K562 (cell line): ENCODE results near the gene TMED7. TPM values are rescaled to one million over a fixed set of nuclear protein-coding genes. Genes with fewer than 3 reads are reported as not detected.

Experiments
- ATAC-seq: fragments of 200-7000 bp; cut with Tn5 transposase; 3 replicates; pipeline ENCODE4 v1.9.1; 2020; ENCODE audit warnings: moderate library complexity
- BruUV-seq: library from RNA; stranded (reverse); fragments of 400-500 nt; replicated peaks from 2 replicates; lab custom pipeline; 2021; lab: Mats Ljungman, UMichigan
- CTCF ChIA-PET: fragments of 300-600 bp; formaldehyde crosslinking; extraction: SDS; loops from one replicate; lab custom pipeline; 2021; ENCODE audit warnings: low intra/inter-chr PET ratio; lab: Yijun Ruan, JAX
- POLR2A ChIA-PET: fragments of 300-600, 350-650 bp; sonication (Branson Sonifier 250); formaldehyde crosslinking; extraction: SDS; loops from one replicate; lab custom pipeline; 2021; ENCODE audit warnings: antibody characterized with exemption, inconsistent platforms; lab: Yijun Ruan, JAX
- DNase-seq, 4 experiments: peaks; one replicate each; pipeline versions ENCODE4 v3.0.0 to v3.0.0-alpha.2; 2011 to 2018; ENCODE audit warnings: low spot score in 3 of 4, mixed read lengths in 3 of 4; ENCODE audit errors: extremely low read depth in 1 of 4
- FAIRE-seq: peaks from 2 replicates; lab custom pipeline; 2011; peaks lifted over from hg19 to GRCh38; lab: Jason Lieb, UNC
- H2AFZ ChIP-seq: 2 replicates; pipeline ENCODE4 v1.6.0; 2011; ENCODE audit warnings: low read depth, low read length, control low read depth, inconsistent platforms
- H3K27ac ChIP-seq: fragments of 200-600 bp; 3 replicates; pipeline ENCODE4 v1.8.0; 2011; ENCODE audit warnings: low read depth, mild to moderate bottlenecking, control low read depth, inconsistent platforms, low read length, moderate library complexity, mixed read lengths; ENCODE audit errors: extremely low read depth
- H3K27me3 ChIP-seq, 2 experiments: fragments of 300-600 bp in 1 of 2; 2 replicates in 1 of 2; 3 replicates in 1 of 2; pipeline versions ENCODE4 v1.6.0 to v1.8.0; 2011; ENCODE audit warnings: inconsistent platforms in 2 of 2, low read length in 2 of 2, mild to moderate bottlenecking in 1 of 2, mixed read lengths in 1 of 2, moderate library complexity in 1 of 2; ENCODE audit not compliant: control insufficient read depth in 2 of 2, insufficient read depth in 2 of 2
- H3K36me3 ChIP-seq: fragments of 300-600 bp; 3 replicates; pipeline ENCODE4 v1.8.0; 2011; ENCODE audit warnings: mild to moderate bottlenecking, low read length, inconsistent platforms; ENCODE audit not compliant: control insufficient read depth, insufficient read depth
- H3K4me1 ChIP-seq, 2 experiments: fragments of 200-600 bp in 1 of 2; replicated peaks in 1 of 2; 2 replicates in 1 of 2; 3 replicates in 1 of 2; pipeline versions ENCODE4 v1.5.1 to v1.8.0; 2011; ENCODE audit warnings: inconsistent platforms in 2 of 2, low read length in 2 of 2, mild to moderate bottlenecking in 1 of 2, mixed read lengths in 1 of 2, moderate library complexity in 1 of 2; ENCODE audit not compliant: control insufficient read depth in 2 of 2, insufficient read depth in 2 of 2
- H3K4me2 ChIP-seq: 2 replicates; pipeline ENCODE4 v1.6.1; 2011; ENCODE audit warnings: low read length, control low read depth, inconsistent platforms, mixed read lengths; ENCODE audit not compliant: insufficient read depth
- H3K4me3 ChIP-seq: fragments of 200-600 bp; sonication (generic), shearing (Covaris generic); 2 replicates; pipeline ENCODE4 v1.5.1; 2016; ENCODE audit warnings: control low read depth, inconsistent platforms
- H3K79me2 ChIP-seq: fragments of 200-600 bp; 3 replicates; pipeline ENCODE4 v1.8.0; 2011; ENCODE audit warnings: low read length, inconsistent platforms; ENCODE audit not compliant: control insufficient read depth, insufficient read depth
- H3K9ac ChIP-seq, 2 experiments: 2 replicates each; pipeline versions ENCODE4 v1.6.0 to v1.6.1; 2011; ENCODE audit warnings: low read depth in 2 of 2, low read length in 2 of 2, control low read depth in 1 of 2, inconsistent platforms in 1 of 2, mild to moderate bottlenecking in 1 of 2, mixed read lengths in 1 of 2; ENCODE audit not compliant: insufficient read depth in 1 of 2
- H3K9me1 ChIP-seq: one replicate; pipeline ENCODE4 v1.6.0; 2011; ENCODE audit warnings: inconsistent platforms, mild to moderate bottlenecking, low read length, moderate library complexity; ENCODE audit not compliant: control insufficient read depth, insufficient read depth
- H3K9me3 ChIP-seq: replicated peaks from 2 replicates; pipeline ENCODE4 v1.5.1; 2011; ENCODE audit warnings: low read depth, low read length, inconsistent platforms; ENCODE audit not compliant: control insufficient read depth, insufficient read depth
- H4K20me1 ChIP-seq: replicated peaks from 2 replicates; pipeline ENCODE4 v1.6.1; 2011; ENCODE audit warnings: low read length, inconsistent platforms, mixed read lengths; ENCODE audit not compliant: control insufficient read depth, insufficient read depth
- ARID1B ChIP-seq: fragments of 450-650 bp; IDR thresholded peaks from 2 replicates; pipeline ENCODE4 v1.6.1; 2016; ENCODE audit warnings: antibody characterized with exemption, mild to moderate bottlenecking, inconsistent platforms
- ATF6 ChIP-seq: sonication (generic); formaldehyde crosslinking; IDR thresholded peaks from 2 replicates; pipeline ENCODE4 v1.4.0; 2020; ENCODE audit warnings: mild to moderate bottlenecking, missing genetic modification reagents
- CC2D1A ChIP-seq: fragments of 450-650 bp; IDR thresholded peaks from 2 replicates; pipeline ENCODE4 v1.6.1; 2017; ENCODE audit warnings: mild to moderate bottlenecking
- CHD4 ChIP-seq: fragments of 200-600 bp; sonication (generic); IDR thresholded peaks from 3 replicates; pipeline ENCODE4 v1.6.1; 2012; ENCODE audit warnings: low read depth, mild to moderate bottlenecking, mixed read lengths, low read length, inconsistent platforms; ENCODE audit not compliant: insufficient read depth, insufficient replicate concordance, poor library complexity, severe bottlenecking
- DPF2 ChIP-seq: fragments of 450-650 bp; IDR thresholded peaks from 2 replicates; pipeline ENCODE4 v1.6.1; 2016
- EGR1 ChIP-seq: fragments of 450-650 bp; conservative IDR thresholded peaks from 2 replicates; pipeline ENCODE4 v1.6.1; 2017; ENCODE audit warnings: mild to moderate bottlenecking
- GATAD2B ChIP-seq: fragments of 450-650 bp; IDR thresholded peaks from 2 replicates; pipeline ENCODE4 v1.6.1; 2017; ENCODE audit warnings: mild to moderate bottlenecking, borderline replicate concordance
- HNRNPH1 ChIP-seq: fragments of 200-400 bp; formaldehyde crosslinking; optimal IDR thresholded peaks from 2 replicates; pipeline ENCODE3; 2017; ENCODE audit warnings: low read depth, mild to moderate bottlenecking, low read length, moderate library complexity
- MAFK ChIP-seq: IDR thresholded peaks from 2 replicates; pipeline ENCODE4 v1.6.1; 2011; ENCODE audit warnings: low read length, improper control_type of control experiment
- MAZ ChIP-seq, 2 experiments: fragments of 450-650 bp in 1 of 2; sonication (generic) in 1 of 2; formaldehyde crosslinking; IDR thresholded peaks in 1 of 2; conservative IDR thresholded peaks in 1 of 2; 2 replicates each; pipeline versions ENCODE4 v1.4.0 to v1.5.0; 2020; ENCODE audit warnings: mild to moderate bottlenecking in 1 of 2, missing genetic modification reagents in 1 of 2
- MXI1 ChIP-seq: IDR thresholded peaks from 2 replicates; pipeline ENCODE4 v1.6.1; 2011; ENCODE audit warnings: low read depth, mild to moderate bottlenecking, improper control_type of control experiment, low read length
- NCOA4 ChIP-seq: fragments of 450-650 bp; IDR thresholded peaks from 2 replicates; pipeline ENCODE4 v1.6.1; 2018; ENCODE audit warnings: mild to moderate bottlenecking; ENCODE audit not compliant: partially characterized antibody
- PRPF4 ChIP-seq: fragments of 200-400 bp; formaldehyde crosslinking; IDR thresholded peaks from one replicate; pipeline ENCODE4 v1.6.1; 2017; ENCODE audit warnings: low read length, low read depth, mild to moderate bottlenecking; ENCODE audit not compliant: insufficient read depth, poor library complexity, severe bottlenecking
- RB1 ChIP-seq: fragments of 450-650 bp; IDR thresholded peaks from 2 replicates; pipeline ENCODE4 v1.6.1; 2017; ENCODE audit warnings: low read depth, mild to moderate bottlenecking
- ZNF224 ChIP-seq: sonication (generic); formaldehyde crosslinking; IDR thresholded peaks from 2 replicates; pipeline ENCODE4 v1.8.0; 2022; ENCODE audit warnings: mild to moderate bottlenecking, missing genetic modification reagents
- ZNF583 ChIP-seq: fragments of 250-450 bp; sonication (Bioruptor Pico); IDR thresholded peaks from 2 replicates; pipeline ENCODE4 v1.4.0; 2020
- WGBS: fragments of 100-300 bp; shearing (Covaris generic); methylation state at CpG from one replicate; pipeline ENCODE4 v1.1.6; 2016; ENCODE audit warnings: low coverage, mixed read lengths; ENCODE audit not compliant: insufficient coverage; ENCODE audit errors: missing lambda C conversion rate; 5-methylcytosine and 5-hydroxymethylcytosine counted together
- in situ Hi-C: fragments of 300-500 bp; cut with MboI; formaldehyde crosslinking; loops from 4 replicates; pipeline ENCODE4 v1.15.0; 2018; ENCODE audit warnings: inconsistent platforms, mixed read lengths
- intact Hi-C: fragments of 100-400 bp; cut with micrococcal nuclease; formaldehyde crosslinking; loops from 2 replicates; pipeline ENCODE4 v1.14.2; 2022
- polyA plus RNA-seq, 8 experiments: library from polyadenylated mRNA; depleted of rRNA in 4 of 8; stranded (reverse) in 5 of 8; unstranded in 3 of 8; fragments of >200 nt; fragmentation: Nextera tagmentation in 2 of 8; fragmentation: Illumina TruSeq in 1 of 8; extraction: Ambion mirVana in 2 of 8; extraction: Trizol in 1 of 8; gene quantifications; 2 replicates each; pipeline versions ENCODE4 v1.2.1 to v1.2.3, GENCODE V29; 2011 to 2014; ENCODE audit warnings: inconsistent platforms in 1 of 8, missing spikeins in 1 of 8
- total RNA-seq, 7 experiments: library from RNA; depleted of rRNA in 6 of 7; stranded (reverse); fragments of >200 nt in 6 of 7; fragmentation: Illumina TruSeq in 2 of 7; extraction: Trizol in 2 of 7; gene quantifications; 2 replicates each; pipeline versions ENCODE4 v1.2.1 to v1.2.3, GENCODE V29; 2011 to 2021; ENCODE audit warnings: low replicate concordance in 1 of 7

The TMED7 gene
- total and polyA plus RNA-seq, 9 of the 15 experiments (the other 6 are each of a cell fraction or from before 2014, with no cell fraction given), result 15.9 to 93.4 (median 41.7) TPM

- ATAC-seq, result no peak
- BruUV-seq, result no TSS peak
- no peak overlapping the region for H3K4me3 ChIP-seq
- H3K9me3 ChIP-seq, result no peaks in the 10 kb centered on the region
- no peaks in the 10 kb centered on the region for H3K9me1 ChIP-seq
- ChIA-PET CTCF (no interaction called here), POLR2A (no interaction called here)
- H2AFZ ChIP-seq, result no peak overlapping the region
- no peaks in the 10 kb centered on the region for H3K36me3 ChIP-seq
- no peak for FAIRE-seq
- WGBS, result 0% methylated on average over 2 of the region's 2 CpGs
- no peak for DNase-seq
- in situ Hi-C loops, result no loop called here
- no peak overlapping the region for H3K9ac ChIP-seq
- H4K20me1 ChIP-seq, result no peaks in the 10 kb centered on the region
- TF ChIP-seq GATAD2B (no peak), CHD4 (no peak), HNRNPH1 (no peak), EGR1 (no peak), PRPF4 (no peak), MAZ (CRISPR knock-in tag; conservative IDR thresholded peaks at IDR 0.05 in 1 of 2, IDR thresholded peaks at IDR 0.05 in 1 of 2) (no peak), RB1 (no peak), NCOA4 (no peak), DPF2 (no peak), MAFK (no peak), ARID1B (no peak), ATF6 (CRISPR knock-in tag) (no peak), ZNF583 (no peak), CC2D1A (no peak), MXI1 (no peak), ZNF224 (no peak)
- H3K4me1 ChIP-seq, result no peaks in the 10 kb centered on the region
- H3K27ac ChIP-seq, result no peak overlapping the region
- H3K79me2 ChIP-seq, result no peaks in the 10 kb centered on the region
- H3K4me2 ChIP-seq, result no peak overlapping the region
- H3K27me3 ChIP-seq, result no peaks in the 10 kb centered on the region
- intact Hi-C loops, result no loop called here
Measured at GRCh38 chr5:115657881-115658233, 32.0 kb upstream of the TMED7 start.
